HEK293 (cell line): ENCODE measurements around the gene ZFYVE28.
A peak's percentile ranks its signal among the peaks of the same experiment; 100 is the strongest.

ENCODE experiments used
- CTCF ChIA-PET: fragments of 350-600 bp; formaldehyde crosslinking; extraction: SDS; loops from one replicate; lab custom pipeline; 2021; ENCODE audit warnings: antibody characterized with exemption; lab: Yijun Ruan, JAX
- POLR2A ChIA-PET: fragments of 300-600 bp; formaldehyde crosslinking; extraction: SDS; loops from one replicate; lab custom pipeline; 2020; ENCODE audit warnings: antibody characterized with exemption, inconsistent platforms; lab: Yijun Ruan, JAX
- H3K27ac ChIP-seq: fragments of 200-500 bp; sonication (Bioruptor generic); 2 replicates; pipeline ENCODE4 v1.5.1; 2014; ENCODE audit warnings: low read depth, low read length, control low read depth, inconsistent platforms; ENCODE audit errors: extremely low read depth
- H3K36me3 ChIP-seq, 2 experiments: fragments of 200-500 bp in 1 of 2; sonication (Bioruptor generic) in 1 of 2; 1 replicate in 1 of 2; 2 replicates in 1 of 2; pipeline ENCODE4 v1.5.1; 2014 to 2017; ENCODE audit warnings: inconsistent platforms in 2 of 2, low read length in 2 of 2; ENCODE audit not compliant: control insufficient read depth in 2 of 2, insufficient read depth in 1 of 2
- H3K4me1 ChIP-seq: fragments of 200-500 bp; sonication (Bioruptor generic); 2 replicates; pipeline ENCODE4 v1.5.1; 2014; ENCODE audit warnings: mild to moderate bottlenecking, low read length, inconsistent platforms; ENCODE audit not compliant: control insufficient read depth, insufficient read depth
- H3K4me3 ChIP-seq: 2 replicates; pipeline ENCODE4 v1.5.1; 2011; ENCODE audit warnings: low read depth, mild to moderate bottlenecking, control low read depth, low read length, moderate library complexity
- H3K9me3 ChIP-seq: fragments of 200-500 bp; sonication (Bioruptor generic); 2 replicates; pipeline ENCODE4 v1.5.1; 2014; ENCODE audit warnings: low read depth, low read length, inconsistent platforms; ENCODE audit not compliant: control insufficient read depth, insufficient read depth
- FEZF1 ChIP-seq: fragments of 450-650 bp; formaldehyde crosslinking; IDR thresholded peaks from 2 replicates; pipeline ENCODE4 v1.5.1; 2016; ENCODE audit warnings: missing biosample characterization, missing genetic modification characterization
- GLIS1 ChIP-seq: fragments of 450-650 bp; formaldehyde crosslinking; IDR thresholded peaks from 2 replicates; pipeline ENCODE4 v1.5.1; 2016; ENCODE audit warnings: missing biosample characterization, missing genetic modification characterization
- HIC1 ChIP-seq: fragments of 450-650 bp; formaldehyde crosslinking; IDR thresholded peaks from 2 replicates; pipeline ENCODE4 v1.5.1; 2016; ENCODE audit warnings: missing biosample characterization, missing genetic modification characterization
- IKZF3 ChIP-seq: fragments of 450-650 bp; IDR thresholded peaks from 2 replicates; pipeline ENCODE4 v1.5.0; 2018; ENCODE audit warnings: missing biosample characterization, mild to moderate bottlenecking, missing genetic modification characterization, moderate library complexity
- KLF17 ChIP-seq: fragments of 450-650 bp; formaldehyde crosslinking; IDR thresholded peaks from 2 replicates; pipeline ENCODE4 v1.5.1; 2016; ENCODE audit warnings: missing biosample characterization, missing genetic modification characterization
- KLF9 ChIP-seq: fragments of 450-650 bp; formaldehyde crosslinking; IDR thresholded peaks from 2 replicates; pipeline ENCODE4 v1.5.1; 2016; ENCODE audit warnings: missing biosample characterization, missing genetic modification characterization, low read depth
- MYNN ChIP-seq: fragments of 450-650 bp; formaldehyde crosslinking; IDR thresholded peaks from 2 replicates; pipeline ENCODE4 v1.5.1; 2016; ENCODE audit warnings: missing biosample characterization, missing genetic modification characterization, borderline replicate concordance
- OSR2 ChIP-seq: fragments of 450-650 bp; formaldehyde crosslinking; IDR thresholded peaks from 2 replicates; pipeline ENCODE4 v1.5.1; 2016; ENCODE audit warnings: missing biosample characterization, missing genetic modification characterization
- REST ChIP-seq: fragments of 450-650 bp; formaldehyde crosslinking; IDR thresholded peaks from 2 replicates; pipeline ENCODE4 v1.5.1; 2016; ENCODE audit warnings: missing biosample characterization, missing genetic modification characterization
- SP7 ChIP-seq: fragments of 450-650 bp; formaldehyde crosslinking; IDR thresholded peaks from 2 replicates; pipeline ENCODE4 v1.5.1; 2016; ENCODE audit warnings: missing biosample characterization, missing genetic modification characterization
- ZBTB11 ChIP-seq: fragments of 450-650 bp; formaldehyde crosslinking; conservative IDR thresholded peaks from 2 replicates; pipeline ENCODE4 v1.5.1; 2016; ENCODE audit warnings: low read depth, missing biosample characterization, missing genetic modification characterization
- ZBTB17 ChIP-seq: fragments of 450-650 bp; formaldehyde crosslinking; IDR thresholded peaks from 2 replicates; pipeline ENCODE4 v1.5.1; 2016; ENCODE audit warnings: missing biosample characterization, missing genetic modification characterization
- ZBTB20 ChIP-seq: fragments of 450-650 bp; formaldehyde crosslinking; IDR thresholded peaks from 2 replicates; pipeline ENCODE4 v1.5.1; 2016; ENCODE audit warnings: missing biosample characterization, missing genetic modification characterization
- ZFP69B ChIP-seq: fragments of 450-650 bp; formaldehyde crosslinking; IDR thresholded peaks from 2 replicates; pipeline ENCODE4 v1.5.1; 2016; ENCODE audit warnings: missing biosample characterization, missing genetic modification characterization
- ZIC2 ChIP-seq: fragments of 450-650 bp; formaldehyde crosslinking; IDR thresholded peaks from 2 replicates; pipeline ENCODE4 v1.5.1; 2016; ENCODE audit warnings: missing biosample characterization, missing genetic modification characterization
- ZNF157 ChIP-seq: fragments of 450-650 bp; formaldehyde crosslinking; IDR thresholded peaks from 2 replicates; pipeline ENCODE4 v1.5.1; 2016; ENCODE audit warnings: missing biosample characterization, missing genetic modification characterization
- ZNF2 ChIP-seq: fragments of 450-650 bp; formaldehyde crosslinking; IDR thresholded peaks from 2 replicates; pipeline ENCODE4 v1.5.1; 2016; ENCODE audit warnings: missing biosample characterization, missing genetic modification characterization
- ZNF292 ChIP-seq: fragments of 450-650 bp; formaldehyde crosslinking; IDR thresholded peaks from 2 replicates; pipeline ENCODE4 v1.5.1; 2016; ENCODE audit warnings: low read depth, missing biosample characterization, missing genetic modification characterization, borderline replicate concordance
- ZNF391 ChIP-seq: fragments of 450-650 bp; formaldehyde crosslinking; IDR thresholded peaks from 2 replicates; pipeline ENCODE4 v1.5.1; 2016; ENCODE audit warnings: low read depth, missing biosample characterization, missing genetic modification characterization, borderline replicate concordance
- ZNF394 ChIP-seq: fragments of 450-650 bp; formaldehyde crosslinking; IDR thresholded peaks from 2 replicates; pipeline ENCODE4 v1.5.1; 2016; ENCODE audit warnings: missing biosample characterization, missing genetic modification characterization, mild to moderate bottlenecking, moderate library complexity, borderline replicate concordance
- ZNF600 ChIP-seq: fragments of 450-650 bp; formaldehyde crosslinking; IDR thresholded peaks from 2 replicates; pipeline ENCODE4 v1.5.1; 2016; ENCODE audit warnings: missing biosample characterization, missing genetic modification characterization
- ZNF629 ChIP-seq: fragments of 450-650 bp; formaldehyde crosslinking; IDR thresholded peaks from 2 replicates; pipeline ENCODE4 v1.5.1; 2017; ENCODE audit warnings: missing biosample characterization, missing genetic modification characterization
- ZNF660 ChIP-seq: fragments of 450-650 bp; IDR thresholded peaks from 2 replicates; pipeline ENCODE4 v1.5.1; 2018; ENCODE audit warnings: missing biosample characterization, mild to moderate bottlenecking, missing genetic modification characterization
- ZNF792 ChIP-seq: fragments of 450-650 bp; formaldehyde crosslinking; IDR thresholded peaks from 2 replicates; pipeline ENCODE4 v1.5.1; 2016; ENCODE audit warnings: missing biosample characterization, missing genetic modification characterization
- ZNF830 ChIP-seq: fragments of 450-650 bp; IDR thresholded peaks from 2 replicates; pipeline ENCODE4 v1.5.0; 2018; ENCODE audit warnings: missing biosample characterization, missing genetic modification characterization, low read depth, mild to moderate bottlenecking, moderate library complexity
- ZSCAN23 ChIP-seq: fragments of 450-650 bp; formaldehyde crosslinking; IDR thresholded peaks from 2 replicates; pipeline ENCODE4 v1.5.1; 2016; ENCODE audit warnings: missing biosample characterization, missing genetic modification characterization

The ZFYVE28 gene

GRCh38 chr4:2412885-2413716 lies 5.3 kb downstream of the ZFYVE28 start:
- H3K9me3 ChIP-seq: no peaks in the 10 kb centered on the region
- no peaks in the 10 kb centered on the region for H3K36me3 ChIP-seq
- H3K4me1 ChIP-seq: 0 out of 2 replicates have a peak, but pooled peaks cover 2% of the 10 kb centered on the region
- peak overlapping the region; percentile 17 for H3K4me3 ChIP-seq
- ChIA-PET POLR2A (interaction anchor here (1.0 kb wide), 1 partner anchor 55 kb away, joined by 3 read pairs; the partner anchor contains the start of gene RNF4), CTCF (interaction anchor here (0.7 to 1.5 kb wide), 7 partner anchors 8 to 198 kb away, joined by 3 to 6 read pairs (median 3); no protein-coding TSS in a partner anchor)
- no peak overlapping the region for H3K27ac ChIP-seq
- TF ChIP-seq ZFP69B (tag by site-specific recombination) (peak; percentile 57; the same call in 1 of the 2 replicates), ZBTB17 (peak; percentile 71), KLF9 (tag by site-specific recombination) (peak; percentile 50; the same call in 1 of the 2 replicates), KLF17 (tag by site-specific recombination) (peak; percentile 85), ZNF157 (tag by site-specific recombination) (no peak), ZNF2 (tag by site-specific recombination) (no peak), GLIS1 (tag by site-specific recombination) (peak; percentile 51), IKZF3 (tag by site-specific recombination) (peak; percentile 84), ZNF830 (tag by site-specific recombination) (no peak), ZBTB20 (tag by site-specific recombination) (peak; percentile 40; the same call in 1 of the 2 replicates), ZBTB11 (peak; percentile 61), ZNF292 (tag by site-specific recombination) (no peak), MYNN (tag by site-specific recombination) (no peak), ZNF660 (tag by site-specific recombination) (0 out of 2 replicates have a peak, but pooled peaks have one; percentile 16), ZNF792 (tag by site-specific recombination) (0 out of 2 replicates have a peak, but pooled peaks have one; percentile 17), OSR2 (tag by site-specific recombination) (0 out of 2 replicates have a peak, but pooled peaks have one; percentile 11), ZSCAN23 (tag by site-specific recombination) (no peak), SP7 (peak; percentile 48; the same call in 1 of the 2 replicates), ZNF391 (tag by site-specific recombination) (no peak), HIC1 (tag by site-specific recombination) (0 out of 2 replicates have a peak, but pooled peaks have one; percentile 35), FEZF1 (tag by site-specific recombination) (peak; percentile 55), ZNF600 (tag by site-specific recombination) (peak; percentile 93), ZNF629 (tag by site-specific recombination) (0 out of 2 replicates have a peak, but pooled peaks have one; percentile 18), REST (tag by site-specific recombination) (peak; percentile 71), ZIC2 (tag by site-specific recombination) (peak; percentile 90), ZNF394 (tag by site-specific recombination) (peak; percentile 38)
